ENCODE data around the gene TMEM119.
"Not testable (repeated sequence)": the region's sequence is repeated elsewhere in the genome, so short reads cannot be mapped to it uniquely, and the experiment has no call there.

TMEM119 gene

GRCh38 chr12:108633534-108634248 is 35.8 kb upstream of the TMEM119 start, which contains the start of gene SELPLG:
TSS of gene SELPLG (minus strand) at chr12:108633894. CDS start at chr12:108624307, 9,587 bp downstream.
- DNase-seq, result peak; percentile 93

DNA sequence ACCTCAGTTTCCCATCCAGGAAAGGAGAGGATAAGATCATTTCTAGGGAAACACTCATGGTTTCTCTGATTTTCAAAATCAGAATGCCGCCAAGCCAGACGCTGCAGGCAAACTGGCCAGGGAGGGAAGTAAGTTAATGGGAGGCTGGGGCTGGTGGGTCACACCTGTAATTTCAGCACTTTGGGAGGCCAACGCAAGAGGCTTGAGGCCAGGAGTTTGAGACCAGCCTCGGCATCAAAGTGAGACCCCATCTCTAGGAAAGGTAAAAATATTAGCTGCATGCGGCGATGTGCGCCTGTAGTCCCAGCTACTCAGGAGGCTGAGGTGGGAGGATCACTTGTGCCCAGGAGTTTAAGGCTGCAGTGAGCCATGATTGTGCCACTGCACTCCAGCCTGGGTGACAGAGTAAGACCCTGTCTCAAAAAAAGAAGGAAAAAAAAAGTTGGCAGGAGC is 35.2 kb upstream of the TMEM119 start:
- no peak for DNase-seq

DNA sequence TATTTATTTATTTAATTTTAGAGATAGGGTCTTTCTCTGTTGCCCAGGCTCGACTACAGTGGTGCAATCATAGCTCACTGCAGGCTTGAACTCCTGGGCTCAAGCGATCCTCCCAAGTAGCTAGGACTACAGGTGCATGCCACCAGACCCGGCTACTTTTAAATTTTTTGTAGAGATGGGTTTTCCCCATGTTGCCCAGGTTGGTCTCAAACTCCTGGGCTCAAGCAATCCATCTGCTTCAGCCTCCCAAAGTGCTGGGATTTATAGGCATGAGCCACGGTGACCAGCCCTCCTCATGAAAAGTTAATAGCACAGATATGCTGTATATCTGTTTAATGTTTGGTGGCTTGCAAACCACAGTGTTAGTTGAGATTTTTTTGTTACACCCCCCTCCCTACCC is 33.4 kb upstream of the TMEM119 start:
- DNase-seq, result not testable (repeated sequence)

GRCh38 chr12:108630481-108631207 is 32.8 kb upstream of the TMEM119 start:
- DNase-seq, result peak; percentile 54

DNA sequence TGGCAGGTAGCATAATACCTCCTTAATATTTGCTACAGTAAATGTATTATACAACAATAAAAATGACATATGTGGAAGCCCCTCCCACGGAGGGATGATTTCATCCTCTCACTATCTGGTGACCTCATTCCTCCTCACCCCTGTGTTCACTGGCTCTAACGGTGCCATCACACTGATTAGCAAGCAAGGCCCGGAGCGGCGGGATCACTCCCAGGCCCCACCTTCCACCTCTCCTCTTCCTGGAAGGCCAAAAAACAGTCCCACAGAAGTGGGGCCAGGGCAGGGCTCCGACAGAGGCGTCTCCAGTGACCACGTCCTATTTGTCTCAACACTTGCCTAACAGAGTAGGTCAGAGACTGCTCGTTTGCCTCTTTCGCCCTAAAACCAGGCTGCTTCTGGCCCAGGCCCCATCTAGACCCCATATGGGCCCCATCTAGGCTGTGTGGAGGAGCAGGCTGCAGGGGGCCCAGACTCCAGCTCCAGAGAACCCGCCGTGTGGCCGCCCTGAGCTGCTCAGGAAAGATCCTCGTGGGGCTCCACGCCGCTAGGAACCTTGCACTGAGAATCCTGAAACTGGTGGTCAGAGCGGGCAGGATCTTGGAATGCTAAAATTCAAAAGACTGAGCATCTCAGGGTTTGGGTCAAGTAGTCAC is 32.1 kb upstream of the TMEM119 start:
- DNase-seq, result peak; percentile 82

DNA sequence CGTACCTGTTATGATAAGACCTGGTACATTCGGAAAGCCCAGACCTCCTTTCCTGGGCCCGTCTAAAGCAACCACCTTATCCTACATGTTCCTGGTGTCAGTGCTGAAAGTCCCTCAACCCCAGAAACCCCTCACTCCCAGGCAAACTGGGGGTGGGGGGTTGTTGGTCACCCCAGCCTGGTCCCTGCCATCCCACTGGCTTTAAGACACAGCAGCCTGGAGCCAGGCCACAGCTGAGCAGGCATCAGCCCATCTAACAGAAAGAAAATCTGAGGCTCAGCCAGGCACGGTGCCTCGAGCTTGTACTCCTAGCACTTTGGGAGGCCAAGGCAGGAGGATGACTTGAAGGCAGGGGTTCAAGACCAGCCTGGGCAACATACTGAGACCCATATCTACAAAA is 31.3 kb upstream of the TMEM119 start:
- no peak for DNase-seq

DNA sequence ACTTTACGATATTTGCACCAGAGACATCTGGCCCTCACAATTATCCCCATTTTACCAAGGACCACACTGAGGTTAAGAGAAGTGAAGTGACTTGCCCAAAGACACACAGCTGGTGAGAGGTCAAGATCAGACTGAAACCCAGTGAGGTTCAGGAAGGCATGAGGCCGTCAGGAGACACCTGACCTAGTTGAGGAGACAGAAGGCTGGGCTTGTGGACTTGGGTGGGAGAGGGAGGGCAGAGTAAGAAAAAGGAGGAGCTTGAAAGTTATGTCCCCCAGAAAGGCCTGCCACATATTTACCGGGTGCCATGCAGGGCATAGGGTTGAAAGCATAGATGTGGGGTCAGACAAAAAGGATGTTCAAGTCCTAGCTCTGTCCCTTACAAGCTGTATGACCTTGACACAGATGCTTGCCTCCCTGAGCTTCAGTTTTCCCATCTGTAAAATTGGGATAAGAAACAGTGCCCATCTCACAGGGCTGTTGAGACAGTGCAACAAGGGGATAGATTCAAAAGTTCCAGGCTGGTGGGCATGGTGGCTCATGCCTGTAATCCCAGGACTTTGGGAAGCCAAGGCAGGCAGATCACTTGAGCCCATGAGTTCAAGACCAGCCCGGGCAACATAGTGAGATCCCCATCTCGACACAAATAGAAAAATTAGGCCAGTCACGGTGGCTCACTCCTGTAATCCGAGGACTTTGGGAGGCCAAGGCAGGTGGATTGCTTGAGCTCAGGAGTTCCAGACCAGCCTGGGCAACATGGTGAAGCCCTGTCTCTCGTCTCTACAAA is 29.4 kb upstream of the TMEM119 start:
- no peak for DNase-seq

DNA sequence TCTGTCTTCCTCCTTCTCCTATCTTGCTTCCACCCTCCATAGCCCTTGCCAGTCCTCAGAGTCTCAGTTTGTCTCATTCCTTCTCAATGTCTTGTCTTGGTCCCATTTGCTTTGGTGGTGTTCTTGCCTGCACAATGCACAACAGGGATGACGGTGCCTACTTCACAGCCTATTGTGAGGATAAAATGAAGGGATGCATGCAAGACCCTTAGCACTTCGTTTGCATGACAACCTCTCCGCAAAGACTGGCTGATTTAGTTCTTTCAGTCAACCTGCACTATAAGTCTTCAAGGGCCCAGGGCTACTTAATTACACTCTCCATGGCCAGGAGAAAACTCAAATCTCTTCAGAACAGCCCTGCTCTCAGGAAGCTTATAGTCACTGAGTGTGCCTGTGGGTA is 27.3 kb upstream of the TMEM119 start:
- no peak for DNase-seq

DNA sequence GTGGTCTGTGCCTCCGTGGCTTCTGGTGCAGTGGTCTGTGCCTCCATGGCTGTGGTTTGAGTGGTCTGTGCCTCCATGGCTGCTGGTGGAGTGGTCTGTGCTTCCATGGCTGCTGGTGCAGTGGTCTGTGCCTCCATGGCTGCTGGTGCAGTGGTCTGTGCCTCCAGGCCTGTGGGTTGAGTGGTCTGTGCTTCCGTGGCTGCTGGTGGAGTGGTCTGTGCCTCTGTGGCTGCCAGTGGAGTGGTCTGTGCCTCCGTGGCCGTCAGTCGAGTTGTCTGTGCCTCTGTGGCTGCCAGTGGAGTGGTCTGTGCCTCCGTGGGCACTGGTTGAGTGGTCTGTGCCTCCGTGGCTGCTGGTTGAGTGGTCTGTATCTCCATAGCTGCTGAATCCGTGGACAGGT is 25.7 kb upstream of the TMEM119 start:
- DNase-seq, result no peak

DNA sequence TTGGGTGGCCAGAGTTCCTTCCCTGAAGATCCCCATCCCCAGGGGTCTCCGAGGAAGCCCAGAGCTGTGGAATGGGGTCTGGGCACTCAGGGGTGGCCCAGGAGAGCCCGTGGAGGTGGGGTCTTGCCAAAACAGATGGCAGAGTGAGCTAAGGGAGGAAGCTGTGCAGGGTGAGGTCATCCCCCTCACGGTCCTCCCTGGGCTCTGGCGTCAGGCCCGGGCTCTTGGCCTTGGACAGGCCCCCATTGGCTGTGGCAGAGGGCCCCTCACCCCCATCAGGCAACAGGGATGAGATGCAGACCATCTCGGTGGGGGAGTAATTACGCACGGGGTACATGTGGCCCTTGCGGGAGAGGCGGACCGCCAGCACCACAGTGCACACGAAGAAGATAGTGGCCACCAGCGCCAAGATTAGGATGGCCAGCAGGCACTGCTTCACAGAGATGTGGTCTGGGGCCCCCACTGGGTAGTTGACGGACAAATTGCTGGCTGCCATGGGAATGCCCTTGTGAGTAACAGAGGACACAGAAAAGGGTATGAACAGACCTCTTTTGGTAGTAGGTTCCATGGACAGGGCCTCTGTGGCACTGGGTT is 25.1 kb upstream of the TMEM119 start:
- DNase-seq, result no peak

- peak; percentile 63 for DNase-seq
Observed at GRCh38 chr12:108622421-108622820, 24.5 kb upstream of the TMEM119 start.

GRCh38 chr12:108621161-108621560 is 23.3 kb upstream of the TMEM119 start:
- no peak for DNase-seq

DNA sequence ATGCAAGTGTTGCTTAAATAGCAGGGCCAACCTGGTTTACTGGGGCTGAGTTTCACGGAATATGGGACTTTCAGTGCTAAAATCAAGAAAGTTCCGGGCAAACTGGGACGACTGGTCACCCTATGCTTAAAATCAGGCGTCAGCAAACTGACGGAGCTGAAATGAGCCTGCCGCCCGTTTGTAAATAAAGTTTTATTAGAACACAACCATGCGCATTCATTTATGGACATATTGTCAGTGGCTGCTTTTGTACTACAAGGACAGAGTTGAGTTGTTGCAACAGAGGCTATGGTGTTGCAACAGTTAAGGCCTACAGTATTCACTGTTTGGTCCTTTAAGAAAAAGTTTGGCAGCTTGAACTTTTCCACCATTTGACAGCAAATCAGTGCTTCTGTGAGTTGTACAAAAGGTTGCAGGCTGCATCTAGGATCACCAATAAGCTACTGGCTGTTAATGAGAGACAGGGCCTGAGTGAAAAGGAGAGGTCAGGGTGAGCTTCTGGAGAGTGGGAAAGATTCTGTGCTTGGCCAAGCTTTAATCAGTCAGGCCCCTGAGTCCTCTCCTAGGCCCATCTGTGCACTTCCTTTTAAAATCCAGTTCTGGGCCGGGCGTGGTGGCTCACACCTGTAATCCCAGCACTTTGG is 22.5 kb upstream of the TMEM119 start:
- no peak for DNase-seq

- DNase-seq, result no peak
Observed at GRCh38 chr12:108619369-108620160, 21.7 kb upstream of the TMEM119 start.

GRCh38 chr12:108618953-108619274 is 21.0 kb upstream of the TMEM119 start:
- DNase-seq, result not testable (repeated sequence)

GRCh38 chr12:108618079-108618952 is 20.4 kb upstream of the TMEM119 start:
- DNase-seq, result peak; percentile 76

GRCh38 chr12:108616941-108617858 is 19.3 kb upstream of the TMEM119 start:
- peak; percentile 86 for DNase-seq

- no peak for DNase-seq
Observed at GRCh38 chr12:108616359-108616758, 18.5 kb upstream of the TMEM119 start.

DNA sequence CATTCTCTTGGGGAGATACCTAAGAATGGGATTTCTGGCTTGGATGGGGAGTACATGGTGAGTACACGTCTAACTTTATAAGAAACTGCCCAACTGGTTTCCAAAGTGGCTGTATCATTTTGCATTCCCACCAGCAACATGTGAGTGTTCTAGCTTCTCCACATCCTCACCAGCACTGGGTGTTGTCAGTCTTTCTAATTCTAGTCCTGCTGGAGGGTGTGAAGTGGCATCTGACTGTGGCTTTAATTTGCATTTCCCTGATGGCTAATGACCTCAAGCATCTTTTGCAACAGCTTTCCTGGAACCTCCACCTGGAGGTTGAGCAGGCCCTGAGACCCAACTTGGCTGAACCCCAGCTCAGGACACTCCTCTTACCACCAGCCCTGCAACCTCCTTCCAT is 18.0 kb upstream of the TMEM119 start:
- DNase-seq, result no peak

Data from CD4-positive, alpha-beta T cell treated with Interleukin-17A for 1 hour (primary cell).